Cardiac muscle cell (in vitro differentiated cells and primary cell): ENCODE measurements around the gene RNF123. TPM values are rescaled to one million over a fixed set of nuclear protein-coding genes. Genes with fewer than 3 reads are reported as not detected.

ENCODE experiments used
- DNase-seq, 2 donors: peaks; one replicate each; pipeline versions ENCODE4 v3.0.0 to v3.0.0-alpha.2; 2010 to 2017; ENCODE audit warnings: low read depth in 1 of 2, low spot score in 1 of 2
- H3K27ac ChIP-seq: fragments of 200-600 bp; sonication (generic); 2 replicates; pipeline ENCODE4 v1.5.1; 2016
- H3K27me3 ChIP-seq: fragments of 200-600 bp; sonication (generic); 2 replicates; pipeline ENCODE4 v1.6.0; 2016; ENCODE audit warnings: control low read depth
- H3K36me3 ChIP-seq: fragments of 200-600 bp; sonication (generic); 2 replicates; pipeline ENCODE4 v1.5.1; 2016; ENCODE audit warnings: control low read depth
- H3K4me1 ChIP-seq: fragments of 200-600 bp; sonication (generic); 2 replicates; pipeline ENCODE4 v1.8.1; 2017; ENCODE audit warnings: low read depth, mild to moderate bottlenecking, mixed run types
- H3K4me3 ChIP-seq: fragments of 200-600 bp; sonication (generic); 2 replicates; pipeline ENCODE4 v1.5.1; 2016; ENCODE audit warnings: mild to moderate bottlenecking
- H3K9me3 ChIP-seq: fragments of 200-600 bp; sonication (generic); 2 replicates; pipeline ENCODE4 v1.5.1; 2017; ENCODE audit warnings: low read depth, mild to moderate bottlenecking, control low read depth
- CTCF ChIP-seq: IDR thresholded peaks from 2 replicates; pipeline ENCODE4 v1.5.1; 2012; ENCODE audit warnings: low read depth, mild to moderate bottlenecking, low read length
- polyA plus RNA-seq: library from polyadenylated mRNA; unstranded; fragments of >200 nt; fragmentation: Nextera tagmentation; extraction: Ambion mirVana; gene quantifications from 2 replicates; pipeline ENCODE4 v1.2.1, GENCODE V29; 2016
- total RNA-seq: library from RNA; depleted of rRNA; stranded (reverse); fragments of >200 nt; gene quantifications from 2 replicates; pipeline ENCODE4 v1.2.3, GENCODE V29; 2016

Gene RNF123
- total and polyA plus RNA-seq, 2 experiments from 2014 or later = 41.7 to 42.3 TPM

GRCh38 chr3:49712631-49713317, 23.4 kb downstream of the RNF123 start:
- Histone ChIP-seq H3K4me3 (no peak overlapping the region), H3K27ac (no peak overlapping the region), H3K9me3 (no peaks in the 10 kb centered on the region), H3K36me3 (no peaks in the 10 kb centered on the region), H3K4me1 (no peaks in the 10 kb centered on the region), H3K27me3 (no peaks in the 10 kb centered on the region)
- DNase-seq = no peak
- no peak for TF ChIP-seq CTCF

GRCh38 chr3:49713336-49714105, 24.2 kb downstream of the RNF123 start:
- Histone ChIP-seq H3K27me3 (no peaks in the 10 kb centered on the region), H3K9me3 (no peaks in the 10 kb centered on the region), H3K27ac (no peak overlapping the region), H3K36me3 (no peaks in the 10 kb centered on the region), H3K4me3 (no peak overlapping the region), H3K4me1 (no peaks in the 10 kb centered on the region)
- TF ChIP-seq CTCF = no peak
- DNase-seq = no peak

- no peaks in the 10 kb centered on the region for H3K9me3 ChIP-seq
- no peak for TF ChIP-seq CTCF
- H3K27ac ChIP-seq = no peak overlapping the region
These were observed 25.6 kb downstream of the RNF123 start for GRCh38 chr3:49714728-49715550.

GRCh38 chr3:49715611-49716121, 26.3 kb downstream of the RNF123 start:
- Histone ChIP-seq H3K36me3 (no peaks in the 10 kb centered on the region), H3K27ac (no peak overlapping the region), H3K4me3 (no peak overlapping the region), H3K27me3 (no peaks in the 10 kb centered on the region), H3K9me3 (no peaks in the 10 kb centered on the region), H3K4me1 (no peaks in the 10 kb centered on the region)
- no peak for DNase-seq
- no peak for TF ChIP-seq CTCF

More at GRCh38 chr3:49714728-49715550, 25.6 kb downstream of the RNF123 start:
- H3K4me1 ChIP-seq = no peaks in the 10 kb centered on the region
- H3K27me3 ChIP-seq = no peaks in the 10 kb centered on the region
- DNase-seq = no peak
- no peak overlapping the region for H3K4me3 ChIP-seq
- H3K36me3 ChIP-seq = no peaks in the 10 kb centered on the region

- Histone ChIP-seq H3K36me3 (no peaks in the 10 kb centered on the region), H3K4me1 (no peaks in the 10 kb centered on the region), H3K27ac (no peak overlapping the region), H3K9me3 (no peaks in the 10 kb centered on the region), H3K27me3 (no peaks in the 10 kb centered on the region), H3K4me3 (no peak overlapping the region)
- no peak for TF ChIP-seq CTCF
- no peak for DNase-seq
These were observed 26.8 kb downstream of the RNF123 start for GRCh38 chr3:49716169-49716568.
